SK-N-SH treated with all-trans-retinoic acid at 6 μM for 48 hours (cell line): ENCODE results near the gene PLXNC1.

Source experiments
- ATAC-seq: fragments of 200-7000 bp; cut with Tn5 transposase; 3 replicates; pipeline ENCODE4 v1.9.1; 2020; ENCODE audit warnings: mild to moderate bottlenecking, moderate library complexity
- BACH2 ChIP-seq: fragments of 250-450 bp; sonication (Bioruptor Pico); IDR thresholded peaks from 2 replicates; pipeline ENCODE4 v1.9.0; 2021; ENCODE audit warnings: mild to moderate bottlenecking, borderline replicate concordance
- CSDC2 ChIP-seq: fragments of 250-450 bp; sonication (Bioruptor Pico); IDR thresholded peaks from 2 replicates; pipeline ENCODE4 v1.5.0; 2020; ENCODE audit warnings: mild to moderate bottlenecking, moderate library complexity
- CSRNP3 ChIP-seq: fragments of 250-450 bp; sonication (Bioruptor Pico); IDR thresholded peaks from 2 replicates; pipeline ENCODE4 v1.5.1; 2021; ENCODE audit warnings: mild to moderate bottlenecking, moderate library complexity
- ESRRG ChIP-seq: fragments of 250-450 bp; sonication (Bioruptor Pico); IDR thresholded peaks from 2 replicates; pipeline ENCODE4 v1.6.1; 2021; ENCODE audit warnings: mild to moderate bottlenecking
- GLIS3 ChIP-seq: fragments of 250-450 bp; sonication (Bioruptor Pico); IDR thresholded peaks from 2 replicates; pipeline ENCODE4 v1.5.0; 2020; ENCODE audit warnings: mild to moderate bottlenecking, moderate library complexity
- ISL1 ChIP-seq: fragments of 250-450 bp; sonication (Bioruptor Pico); IDR thresholded peaks from 2 replicates; pipeline ENCODE4 v2.1.2; 2022; ENCODE audit warnings: mild to moderate bottlenecking, moderate library complexity
- OSR1 ChIP-seq: fragments of 250-450 bp; sonication (Bioruptor Pico); IDR thresholded peaks from 2 replicates; pipeline ENCODE4 v1.8.0; 2022; ENCODE audit warnings: moderate library complexity, mild to moderate bottlenecking, inconsistent platforms
- PATZ1 ChIP-seq: fragments of 250-450 bp; sonication (Bioruptor Pico); IDR thresholded peaks from 2 replicates; pipeline ENCODE4 v1.8.0; 2020; ENCODE audit warnings: mild to moderate bottlenecking, moderate library complexity, borderline replicate concordance
- POU6F1 ChIP-seq: fragments of 250-450 bp; sonication (Bioruptor Pico); IDR thresholded peaks from 2 replicates; pipeline ENCODE4 v1.8.0; 2021; ENCODE audit warnings: low read depth, mild to moderate bottlenecking, moderate library complexity, borderline replicate concordance
- PPARA ChIP-seq: fragments of 250-450 bp; sonication (Bioruptor Pico); IDR thresholded peaks from 2 replicates; pipeline ENCODE4 v1.5.0; 2020; ENCODE audit warnings: mild to moderate bottlenecking, borderline replicate concordance
- RARB ChIP-seq: fragments of 250-450 bp; sonication (Bioruptor Pico); IDR thresholded peaks from 2 replicates; pipeline ENCODE4 v1.8.0; 2021; ENCODE audit warnings: mild to moderate bottlenecking, moderate library complexity
- SNAI2 ChIP-seq: fragments of 250-450 bp; sonication (Bioruptor Pico); IDR thresholded peaks from 2 replicates; pipeline ENCODE4 v1.5.0; 2020; ENCODE audit warnings: mild to moderate bottlenecking, moderate library complexity
- TOX ChIP-seq: fragments of 250-450 bp; sonication (Bioruptor Pico); IDR thresholded peaks from 2 replicates; pipeline ENCODE4 v1.8.0; 2021; ENCODE audit warnings: mild to moderate bottlenecking, moderate library complexity, borderline replicate concordance
- TSHZ2 ChIP-seq: fragments of 250-450 bp; sonication (Bioruptor Pico); IDR thresholded peaks from 2 replicates; pipeline ENCODE4 v1.5.0; 2020; ENCODE audit warnings: mild to moderate bottlenecking, moderate library complexity
- ZC3H10 ChIP-seq: fragments of 250-450 bp; sonication (Bioruptor Pico); IDR thresholded peaks from 2 replicates; pipeline ENCODE4 v1.5.1; 2021; ENCODE audit warnings: mild to moderate bottlenecking, moderate library complexity
- ZFP3 ChIP-seq: fragments of 250-450 bp; sonication (Bioruptor Pico); IDR thresholded peaks from 2 replicates; pipeline ENCODE4 v1.5.0; 2020; ENCODE audit warnings: mild to moderate bottlenecking, moderate library complexity
- ZFP30 ChIP-seq: fragments of 450-650 bp; formaldehyde crosslinking; IDR thresholded peaks from 2 replicates; pipeline ENCODE4 v1.5.0; 2022; ENCODE audit warnings: mild to moderate bottlenecking, moderate library complexity
- ZNF70 ChIP-seq: fragments of 450-650 bp; formaldehyde crosslinking; IDR thresholded peaks from 2 replicates; pipeline ENCODE4 v1.5.0; 2020; ENCODE audit warnings: mild to moderate bottlenecking, moderate library complexity
- ZNF8 ChIP-seq: fragments of 450-650 bp; formaldehyde crosslinking; IDR thresholded peaks from 2 replicates; pipeline ENCODE4 v1.5.0; 2020; ENCODE audit warnings: mild to moderate bottlenecking, moderate library complexity

Gene PLXNC1

GRCh38 chr12:94191811-94192210, 43.4 kb downstream of the PLXNC1 start:
- no peak for ATAC-seq
- no peak for TF ChIP-seq SNAI2
- TF ChIP-seq GLIS3 (CRISPR knock-in tag), result no peak
- TF ChIP-seq ZNF70, result no peak
- TF ChIP-seq CSDC2 (CRISPR knock-in tag), result no peak
- no peak for TF ChIP-seq ZC3H10
- TF ChIP-seq RARB, result no peak

- ATAC-seq, result no peak
- TF ChIP-seq ZFP30 (CRISPR knock-in tag) (no peak), ESRRG (CRISPR knock-in tag) (no peak), TOX (CRISPR knock-in tag) (no peak), ZFP3 (CRISPR knock-in tag) (no peak), TSHZ2 (CRISPR knock-in tag) (no peak), CSDC2 (CRISPR knock-in tag) (no peak), SNAI2 (no peak), PPARA (CRISPR knock-in tag) (no peak), OSR1 (CRISPR knock-in tag) (no peak), CSRNP3 (CRISPR knock-in tag) (no peak), ZNF8 (no peak), BACH2 (CRISPR knock-in tag) (no peak), GLIS3 (CRISPR knock-in tag) (no peak), ISL1 (CRISPR knock-in tag) (no peak), ZNF70 (no peak), POU6F1 (CRISPR knock-in tag) (no peak)
These were observed 44.1 kb downstream of the PLXNC1 start for GRCh38 chr12:94192506-94192905.

GRCh38 chr12:94193168-94193567, 44.8 kb downstream of the PLXNC1 start:
- no peak for ATAC-seq
- TF ChIP-seq ISL1 (CRISPR knock-in tag) (no peak), POU6F1 (CRISPR knock-in tag) (no peak), CSRNP3 (CRISPR knock-in tag) (no peak), BACH2 (CRISPR knock-in tag) (no peak), ZFP30 (CRISPR knock-in tag) (no peak), ZNF8 (no peak)
- TF ChIP-seq, all 23 proteins: peak for 0

- ATAC-seq, result no peak
- TF ChIP-seq ZFP3 (CRISPR knock-in tag), result no peak
- no peak for TF ChIP-seq ESRRG (CRISPR knock-in tag)
- no peak for TF ChIP-seq ZNF70
- no peak for TF ChIP-seq POU6F1 (CRISPR knock-in tag)
- no peak for TF ChIP-seq PATZ1 (CRISPR knock-in tag)
- TF ChIP-seq TSHZ2 (CRISPR knock-in tag), result no peak
- TF ChIP-seq PPARA (CRISPR knock-in tag), result no peak
These were observed 47.1 kb downstream of the PLXNC1 start for GRCh38 chr12:94195483-94195882.
